ENCODE results near the gene ATXN7L1. TPM values are rescaled to one million over a fixed set of nuclear protein-coding genes. Genes with fewer than 3 reads are reported as not detected.

ATXN7L1 gene
- total and polyA plus RNA-seq, 2 of the 4 experiments (the other 2 are of a cell fraction) = 3.5 to 4.3 TPM

- H3K4me3 ChIP-seq (ENCODE audit: insufficient read depth, low read depth, low read length) = no peak overlapping the region
- no peak overlapping the region for H3K27ac ChIP-seq (ENCODE audit: insufficient read depth, low read length)
- no peaks in the 10 kb centered on the region for H3K9me3 ChIP-seq (ENCODE audit: control insufficient read depth, insufficient read depth, low read length)
- BruUV-seq (replicated peaks) = no TSS peak
- ChIA-PET CTCF (interaction anchor here (0.8 kb wide), 1 partner anchor 377 kb away, joined by 3 read pairs; no protein-coding TSS in a partner anchor), POLR2A (ENCODE audit: unreplicated experiment) (no interaction called here)
- H3K14ac ChIP-seq (replicated peaks; ENCODE audit: low read depth, low read length) = no peak overlapping the region
- in situ Hi-C loops (cut with MboI; ENCODE audit: low sequenced_read_pairs) = no loop called here
- H2AK9ac ChIP-seq (replicated peaks; ENCODE audit: low read depth, low read length, poor library complexity) = no peak overlapping the region
- H4K20me1 ChIP-seq (ENCODE audit: insufficient read depth, low read length) = no peaks in the 10 kb centered on the region; the same call in 1 of the 2 replicates
- intact Hi-C loops (cut with micrococcal nuclease) = no loop called here
- H3K4ac ChIP-seq (ENCODE audit: low read depth, low read length) = no peak overlapping the region
- H2AK5ac ChIP-seq (ENCODE audit: low read depth, low read length) = no peak overlapping the region
- peaks cover 7% of the 10 kb centered on the region; the same call in 1 of the 2 replicates for H3K9me1 ChIP-seq (ENCODE audit: insufficient read depth, low read length)
- no peak overlapping the region for H3K4me2 ChIP-seq (ENCODE audit: low read depth, low read length)
- H2BK20ac ChIP-seq (ENCODE audit: low read depth, low read length) = no peak overlapping the region
- TF ChIP-seq BHLHE40 (IDR thresholded peaks at IDR 0.05; ENCODE audit: low read depth, low read length) (peak; percentile 49; the same call in 1 of the 2 replicates), MAFK (IDR thresholded peaks at IDR 0.05; ENCODE audit: low read depth, low read length) (no peak)
- no peak overlapping the region for H4K5ac ChIP-seq (ENCODE audit: low read depth, low read length)
- no peaks in the 10 kb centered on the region; the same call in 1 of the 2 replicates for H3K4me1 ChIP-seq (ENCODE audit: control insufficient read depth, insufficient read depth, low read length)
- dilution Hi-C loops (cut with HindIII; ENCODE audit: low sequenced_read_pairs, unreplicated experiment) = no loop called here
- peaks cover 12% of the 10 kb centered on the region; the same call in 1 of the 2 replicates for H3K36me3 ChIP-seq (ENCODE audit: control insufficient read depth, insufficient read depth, low read length)
- H2AFZ ChIP-seq (replicated peaks; ENCODE audit: low read length, poor library complexity) = no peak overlapping the region
- H3K9ac ChIP-seq (ENCODE audit: low read depth, low read length) = no peak overlapping the region
- peak; percentile 36 for DNase-seq
- no peak overlapping the region for H2BK120ac ChIP-seq (ENCODE audit: low read depth, low read length)
- H3K23ac ChIP-seq (ENCODE audit: low read depth, low read length) = no peak overlapping the region
- no peak overlapping the region for H2BK5ac ChIP-seq (ENCODE audit: low read depth, low read length, poor library complexity, severe bottlenecking)
- H3K56ac ChIP-seq (ENCODE audit: extremely low read depth, insufficient read depth, low read length) = no peak overlapping the region
- no peak overlapping the region for H4K8ac ChIP-seq (ENCODE audit: low read depth in 2 of 2, low read length in 2 of 2)
- 80% methylated on average over 5 of the region's 8 CpGs; no CpG with 5 or more reads in 1 of the 2 experiments for WGBS, 2 experiments (ENCODE audit: extremely low coverage in 2 of 2, insufficient read length in 1 of 2)
- no peak overlapping the region for H3K18ac ChIP-seq (ENCODE audit: low read depth, low read length)
- no peak overlapping the region for H2BK15ac ChIP-seq (ENCODE audit: low read depth, low read length)
- no peak for ATAC-seq (ENCODE audit: low read depth)
- H3K79me1 ChIP-seq (ENCODE audit: low read depth in 1 of 2, low read length in 2 of 2) = no peaks in the 10 kb centered on the region
- H4K91ac ChIP-seq (ENCODE audit: insufficient read depth, low read depth, low read length) = no peak overlapping the region
- no peaks in the 10 kb centered on the region for H3K27me3 ChIP-seq (ENCODE audit: control insufficient read depth, insufficient read depth, low read length)
Observed at GRCh38 chr7:105664816-105665525, 211.4 kb downstream of the ATXN7L1 start.

Measured in IMR-90 (cell line).